T-helper 2 cell treated with Interferon-gamma antibody and Interleukin-4, amounts not matched to agents 100 ng/mL and 5 ng/mL, for 36 hours (primary cell): Measurements from ENCODE around the gene CHRNG. TPM values are rescaled to one million over a fixed set of nuclear protein-coding genes. Genes with fewer than 3 reads are reported as not detected.
"Not testable (repeated sequence)": the region's sequence is repeated elsewhere in the genome, so short reads cannot be mapped to it uniquely, and the experiment has no call there.

Experiments
- intact Hi-C: fragments of 100-400 bp; cut with micrococcal nuclease; formaldehyde crosslinking; loops from one replicate; pipeline ENCODE4 v1.15.1; 2023
- total RNA-seq: library from RNA; stranded (reverse); gene quantifications from 2 replicates; pipeline ENCODE4 v1.2.3, GENCODE V29; 2022

Gene CHRNG
- total RNA-seq, 1 donor from 2014 or later, result not detected

DNA sequence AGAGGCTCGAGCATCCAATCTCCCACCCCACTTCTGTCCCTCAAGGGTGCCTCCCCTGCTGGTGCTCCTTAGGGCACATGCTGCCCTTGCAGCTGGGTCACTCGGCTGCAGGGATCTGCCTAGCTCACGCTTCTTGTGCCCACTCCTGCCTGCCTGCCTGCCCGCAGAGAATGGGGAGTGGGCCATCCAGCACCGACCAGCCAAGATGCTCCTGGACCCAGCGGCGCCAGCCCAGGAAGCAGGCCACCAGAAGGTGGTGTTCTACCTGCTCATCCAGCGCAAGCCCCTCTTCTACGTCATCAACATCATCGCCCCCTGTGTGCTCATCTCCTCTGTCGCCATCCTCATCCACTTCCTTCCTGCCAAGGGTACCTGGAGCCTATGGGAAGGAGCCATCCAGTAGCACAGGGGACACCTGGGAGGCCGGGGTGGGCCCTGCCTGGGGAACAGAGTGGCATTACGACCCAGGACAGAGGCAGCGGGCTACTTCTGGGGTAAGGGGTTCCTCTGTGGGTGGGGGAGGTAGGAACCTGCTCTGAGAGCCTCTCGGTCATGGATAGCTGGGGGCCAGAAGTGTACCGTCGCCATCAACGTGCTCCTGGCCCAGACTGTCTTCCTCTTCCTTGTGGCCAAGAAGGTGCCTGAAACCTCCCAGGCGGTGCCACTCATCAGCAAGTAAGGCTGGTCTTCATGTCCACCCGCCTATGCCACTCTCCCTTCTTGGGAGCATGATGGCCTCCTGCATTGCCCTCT, 3.4 kb downstream of the CHRNG start:
- intact Hi-C loops, result no loop called here

DNA sequence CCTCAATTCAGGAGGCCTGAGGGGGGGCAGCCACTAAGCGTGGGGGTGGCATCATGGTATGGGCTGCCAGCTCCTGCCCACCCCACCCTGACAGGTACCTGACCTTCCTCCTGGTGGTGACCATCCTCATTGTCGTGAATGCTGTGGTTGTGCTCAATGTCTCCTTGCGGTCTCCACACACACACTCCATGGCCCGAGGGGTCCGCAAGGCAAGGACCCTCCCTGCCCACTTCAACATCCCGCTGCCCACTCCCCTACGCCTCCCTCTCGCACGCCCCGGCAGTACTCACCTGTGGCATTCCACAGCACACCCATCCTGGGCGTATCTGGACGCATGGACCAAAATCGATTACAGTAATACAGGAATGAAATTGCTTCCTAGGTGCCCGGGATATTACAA, 4.0 kb downstream of the CHRNG start:
- intact Hi-C loops, result no loop called here

DNA sequence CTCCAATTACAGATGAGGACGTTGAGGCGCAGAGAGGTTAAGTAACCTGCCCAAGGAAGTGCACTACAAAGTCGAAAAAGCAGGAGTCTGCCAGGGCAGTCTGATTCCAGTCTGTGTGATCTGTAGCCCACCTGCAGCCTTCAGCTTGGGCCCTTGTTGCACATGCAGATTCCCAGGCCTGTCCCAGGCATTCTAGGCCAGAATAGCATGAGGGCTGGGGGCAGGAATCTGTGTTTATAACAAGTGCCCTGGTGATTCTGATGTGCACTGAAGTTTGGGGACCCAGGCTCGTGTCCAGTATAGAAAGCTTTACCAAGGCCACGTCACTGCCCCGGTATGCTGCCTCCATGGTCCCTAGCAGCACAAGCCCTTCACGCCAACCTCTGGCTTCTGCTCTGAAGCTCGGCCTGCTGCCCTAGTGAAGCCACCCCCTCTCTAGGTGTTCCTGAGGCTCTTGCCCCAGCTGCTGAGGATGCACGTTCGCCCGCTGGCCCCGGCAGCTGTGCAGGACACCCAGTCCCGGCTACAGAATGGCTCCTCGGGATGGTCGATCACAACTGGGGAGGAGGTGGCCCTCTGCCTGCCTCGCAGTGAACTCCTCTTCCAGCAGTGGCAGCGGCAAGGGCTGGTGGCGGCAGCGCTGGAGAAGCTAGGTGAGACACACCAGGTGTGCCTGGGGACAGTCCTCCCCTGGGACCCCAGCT, 4.6 kb downstream of the CHRNG start:
- intact Hi-C loops, result no loop called here

DNA sequence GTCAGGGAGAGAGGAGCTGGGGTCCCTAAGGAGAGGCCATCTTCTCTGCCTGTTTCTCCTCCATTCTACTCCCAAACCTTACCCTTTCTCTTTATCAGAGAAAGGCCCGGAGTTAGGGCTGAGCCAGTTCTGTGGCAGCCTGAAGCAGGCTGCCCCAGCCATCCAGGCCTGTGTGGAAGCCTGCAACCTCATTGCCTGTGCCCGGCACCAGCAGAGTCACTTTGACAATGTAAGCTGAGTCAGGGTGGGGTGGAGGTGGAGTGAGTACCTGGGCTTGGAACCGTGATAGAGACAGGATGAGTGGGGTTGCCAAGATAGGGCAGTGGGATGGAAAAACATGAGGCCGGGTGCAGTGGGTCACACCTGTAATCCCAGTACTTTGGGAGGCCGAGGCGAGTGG, 5.2 kb downstream of the CHRNG start:
- intact Hi-C loops, result no loop called here

- intact Hi-C loops, result no loop called here
Measured at GRCh38 chr2:232545511-232546375, 6.3 kb downstream of the CHRNG start.

DNA sequence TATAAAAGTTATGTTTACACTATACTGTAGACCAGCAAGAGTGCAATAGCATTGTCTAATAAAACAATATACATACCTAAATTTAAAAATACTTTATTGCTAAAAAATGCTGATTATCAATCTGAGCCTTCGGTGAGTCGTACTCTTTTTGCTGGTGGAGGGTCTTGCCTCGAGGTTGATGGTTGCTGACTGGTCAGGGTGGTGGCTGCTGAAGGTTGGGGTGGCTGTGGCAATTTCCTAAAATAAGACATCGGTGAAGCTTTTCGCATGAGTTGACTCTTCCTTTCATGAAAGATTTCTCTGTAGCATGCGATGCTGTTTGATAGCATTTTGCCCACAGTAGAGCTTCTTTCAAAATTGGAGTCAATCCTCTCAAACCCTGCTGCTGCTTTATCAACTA, 8.5 kb downstream of the CHRNG start:
- intact Hi-C loops, result no loop called here

DNA sequence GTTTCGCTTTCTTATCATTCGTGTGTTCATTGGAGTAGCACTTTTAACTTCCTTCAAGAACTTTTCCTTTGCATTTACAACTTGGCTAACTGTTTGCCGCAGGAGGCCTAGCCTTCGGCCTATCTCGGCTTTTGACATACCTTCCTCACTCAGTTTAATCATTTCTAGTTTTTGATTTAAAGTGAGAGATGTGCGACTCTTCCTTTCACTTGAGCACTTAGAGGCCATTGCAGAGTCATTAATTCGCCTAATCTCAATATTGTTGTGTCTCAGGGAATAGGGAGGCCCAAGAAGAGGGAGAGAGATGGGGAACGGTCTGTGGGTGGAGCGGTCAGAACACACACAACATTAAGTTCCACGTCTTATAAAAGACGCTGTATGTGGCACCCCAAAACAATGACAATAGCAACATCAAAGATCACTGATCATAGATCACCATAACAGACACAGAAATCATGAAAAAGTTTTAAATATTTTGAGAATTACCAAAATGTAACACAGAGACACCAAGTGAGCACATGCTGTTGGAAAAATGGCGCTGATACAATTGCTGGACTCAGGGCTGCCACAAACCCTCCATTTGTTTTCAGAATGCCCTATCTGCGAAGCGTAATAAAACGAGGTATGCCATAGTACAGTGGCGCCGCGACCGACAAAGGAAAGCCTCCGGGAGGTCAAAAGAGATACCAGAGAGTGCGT, 10.3 kb downstream of the CHRNG start:
- intact Hi-C loops, result loop anchor here (1.0 to 5.0 kb wide), 7 partner anchors 57 to 1493 kb away; partner anchors contain the start of genes ATG16L1, COPS7B, DIS3L2 and GIGYF2

DNA sequence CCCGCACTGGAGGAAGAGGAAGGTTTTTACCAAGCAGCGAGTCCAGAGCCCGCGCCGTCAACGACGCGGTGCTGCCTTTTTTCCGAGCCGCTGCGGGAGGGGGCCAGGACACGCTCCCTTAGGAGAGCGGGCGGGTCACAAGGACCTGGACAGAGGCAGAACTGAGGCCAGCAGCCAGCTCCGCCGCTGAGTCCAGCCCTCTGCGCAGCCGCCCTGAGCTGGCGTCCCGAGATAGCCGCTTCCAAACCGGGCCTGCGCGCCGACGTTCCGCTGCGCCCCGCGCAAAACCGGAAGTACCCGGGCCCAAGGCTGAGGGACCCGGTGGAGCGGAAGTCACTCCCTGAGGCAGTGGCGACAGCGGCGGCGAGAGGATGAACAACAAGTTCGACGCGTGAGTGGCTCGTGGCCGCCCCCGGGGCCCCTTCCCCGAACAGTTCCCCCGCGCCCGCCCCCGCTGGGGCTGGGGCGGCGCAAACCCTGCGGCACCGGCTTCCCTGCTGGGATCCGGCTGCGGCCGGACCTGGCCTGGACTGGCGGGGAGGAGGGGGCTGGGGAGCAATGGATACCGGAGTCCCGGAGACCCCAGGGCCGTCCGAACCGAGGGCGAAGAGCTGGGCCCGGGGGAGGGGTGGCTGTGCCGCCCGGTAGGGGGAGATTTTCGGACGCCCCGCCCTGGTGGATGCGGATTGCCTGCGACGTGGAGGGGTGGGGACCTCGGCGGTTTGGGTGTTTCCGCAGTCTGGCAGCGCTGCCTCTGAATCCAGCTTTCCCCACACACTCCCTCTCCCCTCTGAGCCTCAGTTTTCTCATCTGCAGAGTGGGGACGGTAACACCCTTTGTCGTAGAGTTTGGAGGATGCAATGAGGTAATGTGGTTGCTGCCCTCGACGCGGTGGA, 11.1 kb downstream of the CHRNG start, which contains the start of the genes EIF4E2 and TIGD1:
Gene EIF4E2, plus strand, starts transcription at position 336 of the 896 bp plus-strand sequence. Its CDS starts 36 bp downstream, at position 372.
Gene TIGD1, minus strand, starts transcription at position 204 of the 896 bp plus-strand sequence. CDS start 675 bp downstream, outside the sequence.
- intact Hi-C loops, result loop anchor here (1.0 to 5.0 kb wide), 7 partner anchors 56 to 1493 kb away; partner anchors contain the start of genes ATG16L1, COPS7B, DIS3L2 and GIGYF2

GRCh38 chr2:232551250-232551638, 11.8 kb downstream of the CHRNG start:
- intact Hi-C loops, result loop anchor here (2.0 to 5.0 kb wide), 6 partner anchors 56 to 1494 kb away; partner anchors contain the start of genes ATG16L1, COPS7B, GIGYF2 and PSMD1

DNA sequence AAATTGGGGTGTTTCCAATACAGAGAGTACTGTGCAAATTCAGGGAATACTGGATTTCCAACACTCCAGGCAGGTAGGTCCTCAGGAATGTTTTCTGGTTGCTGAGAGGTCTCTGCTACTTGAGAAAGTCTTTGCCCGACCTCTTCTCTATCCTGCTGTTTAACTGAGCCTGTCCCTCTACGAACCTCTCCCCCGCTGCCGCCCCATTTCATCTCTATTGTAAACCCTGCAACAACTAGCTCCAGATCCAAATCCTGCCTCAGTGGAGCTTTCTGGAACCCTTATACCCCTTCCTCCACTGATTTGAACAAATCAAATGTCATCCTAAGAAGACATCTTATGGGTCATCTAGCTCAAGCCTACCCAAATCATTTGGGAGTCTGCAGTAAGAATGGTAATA, 12.3 kb downstream of the CHRNG start:
- intact Hi-C loops, result loop anchor here (2.0 to 5.0 kb wide), 6 partner anchors 55 to 1494 kb away; partner anchors contain the start of genes ATG16L1, COPS7B, GIGYF2 and PSMD1

DNA sequence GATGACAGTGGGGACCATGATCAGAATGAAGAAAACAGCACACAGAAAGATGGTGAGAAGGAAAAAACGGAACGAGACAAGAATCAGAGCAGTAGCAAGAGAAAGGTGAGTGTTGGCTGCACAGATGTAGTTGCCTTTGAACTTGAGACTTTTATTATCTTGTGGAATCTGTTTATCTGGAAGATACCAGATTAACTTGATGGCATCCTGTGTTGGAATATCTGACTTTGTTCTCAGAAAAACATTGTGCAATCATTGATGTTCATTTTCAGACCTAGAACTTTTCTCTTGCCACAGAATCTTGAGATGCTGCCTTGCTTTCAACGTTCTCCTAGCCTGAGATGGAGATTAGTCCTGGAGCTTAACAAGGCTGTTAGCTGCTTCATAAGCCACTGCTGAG, 16.9 kb downstream of the CHRNG start:
- intact Hi-C loops, result no loop called here

DNA sequence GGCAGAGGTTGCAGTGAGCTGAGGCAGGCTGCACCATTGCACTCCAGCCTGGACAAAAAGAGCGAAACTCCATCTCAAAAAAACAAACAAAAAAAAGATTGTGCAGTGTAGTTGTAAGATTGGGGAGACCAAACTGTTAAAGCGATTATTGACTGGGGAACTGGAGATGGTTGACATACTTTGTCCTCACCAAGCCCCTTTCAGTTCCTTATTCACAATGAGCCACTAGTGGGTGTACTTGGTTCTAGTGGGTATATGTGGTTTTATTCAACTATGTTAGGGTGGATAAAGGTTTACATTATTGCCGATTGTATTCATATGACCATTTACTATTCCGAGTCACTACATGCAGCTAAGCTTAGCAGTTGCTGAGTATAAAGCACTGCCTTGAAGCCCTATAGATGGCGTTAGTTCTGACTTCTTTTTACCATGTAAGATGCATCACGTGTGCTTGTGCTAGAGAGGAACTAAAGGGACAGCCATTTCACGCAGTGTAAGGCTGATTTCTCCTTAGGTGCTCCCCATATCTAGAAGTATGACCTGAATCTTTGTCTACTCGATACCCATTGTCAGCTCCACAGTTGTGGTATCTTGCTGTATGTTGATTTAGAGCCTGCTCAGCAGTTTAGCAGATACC, 23.1 kb downstream of the CHRNG start:
- intact Hi-C loops, result no loop called here

- intact Hi-C loops, result no loop called here
Measured at GRCh38 chr2:232563580-232563979, 24.1 kb downstream of the CHRNG start.

DNA sequence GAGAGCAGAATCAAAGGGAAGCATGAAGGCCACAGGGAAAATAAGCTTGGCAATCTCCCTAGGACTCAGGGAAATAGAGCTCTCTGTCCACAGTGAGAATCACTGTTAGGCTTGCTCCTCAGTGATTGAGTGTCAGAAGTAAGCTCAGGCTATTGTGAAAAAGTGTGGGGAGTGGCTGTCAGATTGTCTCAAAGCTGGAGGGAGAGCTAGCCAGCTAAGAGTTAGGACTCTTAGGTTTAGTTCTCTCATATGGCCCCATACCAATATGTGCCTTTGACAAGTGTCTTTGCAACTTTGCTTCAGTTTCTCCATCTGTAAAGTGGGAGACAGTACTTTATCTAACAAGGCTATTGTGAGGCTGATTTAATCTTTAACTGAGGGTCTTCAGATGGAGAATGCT, 28.2 kb downstream of the CHRNG start:
- intact Hi-C loops, result no loop called here

- intact Hi-C loops, result no loop called here
Measured at GRCh38 chr2:232568161-232568560, 28.7 kb downstream of the CHRNG start.

- intact Hi-C loops, result no loop called here
Measured at GRCh38 chr2:232569541-232569940, 30.0 kb downstream of the CHRNG start.

GRCh38 chr2:232570481-232570880, 31.0 kb downstream of the CHRNG start:
- intact Hi-C loops, result not testable (repeated sequence)

GRCh38 chr2:232571026-232571474, 31.6 kb downstream of the CHRNG start:
- intact Hi-C loops, result no loop called here

GRCh38 chr2:232573042-232573441, 33.5 kb downstream of the CHRNG start:
- intact Hi-C loops, result no loop called here
